Ascending aorta (tissue), 2 donors: Measurements from ENCODE around the gene EIF4E1B. TPM values are rescaled to one million over a fixed set of nuclear protein-coding genes. Genes with fewer than 3 reads are reported as not detected.
"Not testable (repeated sequence)": the region's sequence is repeated elsewhere in the genome, so short reads cannot be mapped to it uniquely, and the experiment has no call there.

Experiments used
- DNase-seq, 2 donors: peaks; one replicate each; pipeline ENCODE4 v3.0.0-alpha.2; 2019; ENCODE audit warnings: low spot score in 2 of 2
- H3K27ac ChIP-seq, 2 donors: fragments of 200-600 bp; sonication (generic); one replicate each; pipeline ENCODE4 v1.5.1; 2016 to 2017; ENCODE audit warnings: mild to moderate bottlenecking in 1 of 2
- H3K27me3 ChIP-seq: fragments of 200-600 bp; sonication (generic); one replicate; pipeline ENCODE4 v1.5.1; 2017
- H3K36me3 ChIP-seq, 2 donors: fragments of 200-600 bp; sonication (generic); one replicate each; pipeline ENCODE4 v1.5.1; 2016
- H3K4me1 ChIP-seq, 2 donors: fragments of 200-600 bp; sonication (generic); one replicate each; pipeline ENCODE4 v1.5.1; 2016 to 2017; ENCODE audit warnings: mild to moderate bottlenecking in 1 of 2
- H3K4me3 ChIP-seq, 2 donors: fragments of 200-600 bp; sonication (generic); one replicate each; pipeline ENCODE4 v1.5.1; 2016 to 2017; ENCODE audit warnings: mild to moderate bottlenecking in 1 of 2
- H3K9me3 ChIP-seq, 2 donors: fragments of 200-600 bp; sonication (generic); one replicate each; pipeline ENCODE4 v1.5.1; 2016
- CTCF ChIP-seq, 3 experiments: fragments of 200-600 bp in 2 of 3; fragments of 450-650 bp in 1 of 3; sonication (generic) in 2 of 3; IDR thresholded peaks; one replicate each; pipeline ENCODE4 v1.5.1; 2016 to 2019; ENCODE audit warnings: antibody characterized with exemption in 3 of 3, mild to moderate bottlenecking in 1 of 3, moderate library complexity in 1 of 3
- intact Hi-C: fragments of 100-400 bp; cut with DNase I; formaldehyde crosslinking; loops from one replicate; pipeline ENCODE4 v1.15.1; 2023
- total RNA-seq: library from RNA; depleted of rRNA; stranded (reverse); fragments of >200 nt; gene quantifications from one replicate; pipeline ENCODE4 v1.1.0, GENCODE V29; 2016

The EIF4E1B gene
- total RNA-seq, 1 donor from 2014 or later: not detected

- H3K4me3 ChIP-seq: no peak overlapping the region
- no peaks in the 10 kb centered on the region for H3K4me1 ChIP-seq
- peaks cover 11 to 17% of the 10 kb centered on the region in 2 donors for H3K9me3 ChIP-seq
- H3K36me3 ChIP-seq: no peaks in the 10 kb centered on the region
- no peak for TF ChIP-seq CTCF (IDR thresholded peaks at IDR 0.05)
- no peaks in the 10 kb centered on the region for H3K27me3 ChIP-seq
- DNase-seq: no peak
- intact Hi-C loops: no loop called here
- H3K27ac ChIP-seq: no peak overlapping the region
Observed at GRCh38 chr5:176589039-176589769, 41.3 kb upstream of the EIF4E1B start.

- intact Hi-C loops: no loop called here
- peaks cover 5 to 9% of the 10 kb centered on the region in 2 donors for H3K9me3 ChIP-seq
- H3K27ac ChIP-seq: no peak overlapping the region
- H3K36me3 ChIP-seq: no peaks in the 10 kb centered on the region
- no peak for DNase-seq
- no peak overlapping the region for H3K4me3 ChIP-seq
- no peak for TF ChIP-seq CTCF (IDR thresholded peaks at IDR 0.05)
- no peaks in the 10 kb centered on the region for H3K27me3 ChIP-seq
- no peaks in the 10 kb centered on the region for H3K4me1 ChIP-seq
Observed at GRCh38 chr5:176590035-176590717, 40.3 kb upstream of the EIF4E1B start.

GRCh38 chr5:176591667-176592066 is 38.8 kb upstream of the EIF4E1B start:
- H3K4me3 ChIP-seq, DNase-seq, H3K9me3 ChIP-seq, H3K27ac ChIP-seq, H3K27me3 ChIP-seq, H3K4me1 ChIP-seq, H3K36me3 ChIP-seq, intact Hi-C loops: not testable (repeated sequence)

- intact Hi-C loops: no loop called here
- H3K4me3 ChIP-seq: no peak overlapping the region
- H3K36me3 ChIP-seq: no peaks in the 10 kb centered on the region
- peaks cover 0 to 2% of the 10 kb centered on the region in 2 donors for H3K4me1 ChIP-seq
- TF ChIP-seq CTCF (IDR thresholded peaks at IDR 0.05): no peak
- H3K9me3 ChIP-seq: no peaks in the 10 kb centered on the region
- DNase-seq: no peak
- H3K27ac ChIP-seq: no peak overlapping the region
- no peaks in the 10 kb centered on the region for H3K27me3 ChIP-seq
Observed at GRCh38 chr5:176592573-176592972, 37.9 kb upstream of the EIF4E1B start.

- no peak for TF ChIP-seq CTCF (IDR thresholded peaks at IDR 0.05)
- Histone ChIP-seq H3K4me3 (no peak overlapping the region), H3K9me3 (no peaks in the 10 kb centered on the region), H3K27ac (no peak overlapping the region), H3K4me1 (peaks cover 0 to 2% of the 10 kb centered on the region in 2 donors), H3K27me3 (no peaks in the 10 kb centered on the region), H3K36me3 (no peaks in the 10 kb centered on the region)
- no peak for DNase-seq
- intact Hi-C loops: no loop called here
Observed at GRCh38 chr5:176593273-176593869, 37.1 kb upstream of the EIF4E1B start.

GRCh38 chr5:176594554-176594953 is 35.9 kb upstream of the EIF4E1B start:
- Histone ChIP-seq H3K36me3 (no peaks in the 10 kb centered on the region), H3K27me3 (no peaks in the 10 kb centered on the region), H3K27ac (no peak overlapping the region), H3K9me3 (no peaks in the 10 kb centered on the region), H3K4me1 (peaks cover 0 to 2% of the 10 kb centered on the region in 2 donors), H3K4me3 (no peak overlapping the region)
- no peak for DNase-seq
- intact Hi-C loops: no loop called here
- TF ChIP-seq CTCF (IDR thresholded peaks at IDR 0.05): no peak
